ENCODE data around the gene SEC11A.

SEC11A gene

GRCh38 chr15:84653910-84654688, 61.8 kb downstream of the SEC11A start, which contains the start of gene WDR73:
Gene WDR73 (minus strand): TSS chr15:84654283. CDS start chr15:84654274, 9 bp downstream.
- peak; percentile 94 for DNase-seq (ENCODE audit: low read depth)
- H3K4me3 ChIP-seq (ENCODE audit: low read length) = peak within 1 kb of the TSS; percentile 91
- no peak for TF ChIP-seq CTCF (IDR thresholded peaks at IDR 0.05; ENCODE audit: insufficient read depth, low read depth, low read length, missing control alignments)

GRCh38 chr15:84653584-84653909, 62.4 kb downstream of the SEC11A start:
- TF ChIP-seq CTCF (IDR thresholded peaks at IDR 0.05; ENCODE audit: insufficient read depth, low read depth, low read length, missing control alignments) = no peak
- H3K4me3 ChIP-seq (ENCODE audit: low read length) = peak overlapping the region; percentile 91
- no peak for DNase-seq (ENCODE audit: low read depth)

GRCh38 chr15:84649706-84650105, 66.2 kb downstream of the SEC11A start:
- DNase-seq (ENCODE audit: low read depth) = no peak
- no peak for TF ChIP-seq CTCF (IDR thresholded peaks at IDR 0.05; ENCODE audit: insufficient read depth, low read depth, low read length, missing control alignments)
- H3K4me3 ChIP-seq (ENCODE audit: low read length) = no peak overlapping the region

- peak; percentile 33 for DNase-seq (ENCODE audit: low read depth)
- no peak overlapping the region for H3K4me3 ChIP-seq (ENCODE audit: low read length)
- TF ChIP-seq CTCF (IDR thresholded peaks at IDR 0.05; ENCODE audit: insufficient read depth, low read depth, low read length, missing control alignments) = no peak
These were observed 67.4 kb downstream of the SEC11A start for GRCh38 chr15:84648539-84648938.

- no peak for DNase-seq (ENCODE audit: low read depth)
- TF ChIP-seq CTCF (IDR thresholded peaks at IDR 0.05; ENCODE audit: insufficient read depth, low read depth, low read length, missing control alignments) = no peak
- no peak overlapping the region for H3K4me3 ChIP-seq (ENCODE audit: low read length)
These were observed 68.2 kb downstream of the SEC11A start for GRCh38 chr15:84647726-84648125.

- DNase-seq (ENCODE audit: low read depth) = no peak
- TF ChIP-seq CTCF (IDR thresholded peaks at IDR 0.05; ENCODE audit: insufficient read depth, low read depth, low read length, missing control alignments) = no peak
- H3K4me3 ChIP-seq (ENCODE audit: low read length) = no peak overlapping the region
These were observed 69.9 kb downstream of the SEC11A start for GRCh38 chr15:84645997-84646396.

GRCh38 chr15:84645496-84645895, 70.4 kb downstream of the SEC11A start:
- no peak for TF ChIP-seq CTCF (IDR thresholded peaks at IDR 0.05; ENCODE audit: insufficient read depth, low read depth, low read length, missing control alignments)
- DNase-seq (ENCODE audit: low read depth) = no peak
- H3K4me3 ChIP-seq (ENCODE audit: low read length) = no peak overlapping the region

All from epithelial cell of esophagus (primary cell).